ENCODE measurements around the gene POU3F2.

POU3F2 gene

GRCh38 chr6:98828941-98829411 lies 5.4 kb upstream of the POU3F2 start:
- Histone ChIP-seq H3K36me3 (ENCODE audit: control insufficient read depth, insufficient read depth, low read length) (no peaks in the 10 kb centered on the region), H3K9me3 (ENCODE audit: control insufficient read depth, low read length) (no peaks in the 10 kb centered on the region), H3K27me3 (ENCODE audit: control insufficient read depth, insufficient read depth, low read length) (peaks cover 30% of the 10 kb centered on the region), H3K9ac (no peak overlapping the region), H3K4me3 (ENCODE audit: low read depth, low read length) (no peak overlapping the region), H3K27ac (no peak overlapping the region), H3K4me2 (ENCODE audit: low read length) (no peak overlapping the region), H3K79me2 (no peaks in the 10 kb centered on the region), H2AFZ (no peak overlapping the region), H3K4me1 (no peaks in the 10 kb centered on the region)
- TF ChIP-seq, protein P1, sequence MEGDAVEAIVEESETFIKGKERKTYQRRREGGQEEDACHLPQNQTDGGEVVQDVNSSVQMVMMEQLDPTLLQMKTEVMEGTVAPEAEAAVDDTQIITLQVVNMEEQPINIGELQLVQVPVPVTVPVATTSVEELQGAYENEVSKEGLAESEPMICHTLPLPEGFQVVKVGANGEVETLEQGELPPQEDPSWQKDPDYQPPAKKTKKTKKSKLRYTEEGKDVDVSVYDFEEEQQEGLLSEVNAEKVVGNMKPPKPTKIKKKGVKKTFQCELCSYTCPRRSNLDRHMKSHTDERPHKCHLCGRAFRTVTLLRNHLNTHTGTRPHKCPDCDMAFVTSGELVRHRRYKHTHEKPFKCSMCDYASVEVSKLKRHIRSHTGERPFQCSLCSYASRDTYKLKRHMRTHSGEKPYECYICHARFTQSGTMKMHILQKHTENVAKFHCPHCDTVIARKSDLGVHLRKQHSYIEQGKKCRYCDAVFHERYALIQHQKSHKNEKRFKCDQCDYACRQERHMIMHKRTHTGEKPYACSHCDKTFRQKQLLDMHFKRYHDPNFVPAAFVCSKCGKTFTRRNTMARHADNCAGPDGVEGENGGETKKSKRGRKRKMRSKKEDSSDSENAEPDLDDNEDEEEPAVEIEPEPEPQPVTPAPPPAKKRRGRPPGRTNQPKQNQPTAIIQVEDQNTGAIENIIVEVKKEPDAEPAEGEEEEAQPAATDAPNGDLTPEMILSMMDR (IDR thresholded peaks at IDR 0.05), result no peak

GRCh38 chr6:98830146-98830545 lies 4.2 kb upstream of the POU3F2 start:
- Histone ChIP-seq H3K36me3 (ENCODE audit: control insufficient read depth, insufficient read depth, low read length) (no peaks in the 10 kb centered on the region), H3K4me2 (ENCODE audit: low read length) (no peak overlapping the region), H3K4me3 (ENCODE audit: low read depth, low read length) (no peak overlapping the region), H3K79me2 (no peaks in the 10 kb centered on the region), H3K9ac (no peak overlapping the region), H2AFZ (no peak overlapping the region), H3K27me3 (ENCODE audit: control insufficient read depth, insufficient read depth, low read length) (peaks cover 24% of the 10 kb centered on the region), H3K4me1 (no peaks in the 10 kb centered on the region), H3K9me3 (ENCODE audit: control insufficient read depth, low read length) (no peaks in the 10 kb centered on the region), H3K27ac (no peak overlapping the region)
- TF ChIP-seq, protein P1 (IDR thresholded peaks at IDR 0.05), result no peak

DNA sequence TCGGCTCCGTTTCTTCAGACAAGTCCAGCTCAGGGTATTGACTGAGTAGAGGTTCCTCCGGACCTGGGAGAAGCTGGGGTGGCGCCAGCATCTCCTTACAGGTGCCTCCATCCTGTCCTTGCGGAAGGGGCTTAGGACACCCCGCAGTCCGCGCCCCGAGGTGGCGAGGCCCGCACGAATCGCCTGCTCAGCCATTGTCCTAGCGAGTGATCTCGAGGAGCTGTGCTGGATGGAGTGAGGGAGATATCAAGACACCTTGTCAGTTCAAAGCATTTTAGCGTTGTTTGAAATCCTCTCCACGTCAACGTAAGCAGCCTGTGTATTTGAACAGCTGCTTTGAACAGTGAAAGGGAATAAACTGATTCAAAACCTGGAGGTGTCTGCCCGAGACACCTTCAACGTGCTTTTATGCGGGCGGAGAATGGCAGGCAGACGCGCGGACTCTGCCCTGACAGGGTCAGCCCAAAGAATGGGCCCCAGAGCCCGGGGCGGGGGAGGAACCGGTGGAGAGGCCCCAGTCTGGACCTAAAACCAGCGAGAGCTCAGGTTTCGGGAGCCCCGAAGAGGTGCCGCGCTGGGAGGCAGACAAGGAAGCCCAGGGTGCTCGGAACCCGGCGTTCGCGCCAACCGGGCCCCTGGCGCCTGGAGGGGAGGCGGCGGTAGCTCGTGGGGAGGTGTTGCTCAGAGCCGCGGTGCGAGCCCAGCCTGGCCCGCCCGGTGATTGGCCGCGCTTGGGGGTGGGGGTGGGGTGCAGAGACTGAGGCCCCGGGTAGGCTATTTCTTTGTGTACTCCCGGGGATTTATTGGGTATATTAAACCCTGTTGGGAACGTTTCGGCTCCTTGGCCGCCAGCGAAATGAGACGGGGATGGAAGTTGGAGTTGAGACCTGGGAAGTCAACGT lies 3.1 kb upstream of the POU3F2 start:
- no peaks in the 10 kb centered on the region for H3K9me3 ChIP-seq (ENCODE audit: control insufficient read depth, low read length)
- no peak overlapping the region for H3K27ac ChIP-seq
- H3K4me3 ChIP-seq (ENCODE audit: low read depth, low read length), result no peak overlapping the region
- H3K4me1 ChIP-seq, result peaks cover 2% of the 10 kb centered on the region
- no peaks in the 10 kb centered on the region for H3K36me3 ChIP-seq (ENCODE audit: control insufficient read depth, insufficient read depth, low read length)
- no peak overlapping the region for H3K4me2 ChIP-seq (ENCODE audit: low read length)
- H3K27me3 ChIP-seq (ENCODE audit: control insufficient read depth, insufficient read depth, low read length), result peaks cover 29% of the 10 kb centered on the region
- H3K9ac ChIP-seq, result no peak overlapping the region
- TF ChIP-seq, protein P1 (IDR thresholded peaks at IDR 0.05), result no peak
- H3K79me2 ChIP-seq, result no peaks in the 10 kb centered on the region
- H2AFZ ChIP-seq, result no peak overlapping the region

DNA sequence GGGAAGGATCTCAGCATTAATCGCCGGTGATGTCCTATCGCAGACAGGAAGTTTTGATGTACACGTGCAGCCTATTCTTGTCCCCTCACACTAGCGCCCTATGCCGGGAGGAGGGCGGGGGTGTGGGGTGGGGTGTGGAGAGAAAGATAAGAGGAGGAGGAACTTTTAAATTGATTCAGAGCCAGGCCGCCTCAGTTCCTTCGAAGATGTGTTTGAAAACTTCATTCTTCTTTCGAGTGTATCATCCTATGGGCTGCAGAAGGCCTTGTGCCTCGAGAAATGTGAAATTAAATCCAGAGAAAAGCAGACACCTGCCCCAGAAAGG lies 2.5 kb upstream of the POU3F2 start:
- H3K4me2 ChIP-seq (ENCODE audit: low read length), result peak overlapping the region; percentile 84
- no peaks in the 10 kb centered on the region for H3K79me2 ChIP-seq
- H2AFZ ChIP-seq, result no peak overlapping the region
- H3K9ac ChIP-seq, result no peak overlapping the region
- H3K4me1 ChIP-seq, result peaks cover 2% of the 10 kb centered on the region
- TF ChIP-seq, protein P1 (IDR thresholded peaks at IDR 0.05), result no peak
- peaks cover 30% of the 10 kb centered on the region for H3K27me3 ChIP-seq (ENCODE audit: control insufficient read depth, insufficient read depth, low read length)
- no peaks in the 10 kb centered on the region for H3K9me3 ChIP-seq (ENCODE audit: control insufficient read depth, low read length)
- H3K27ac ChIP-seq, result no peak overlapping the region
- no peaks in the 10 kb centered on the region for H3K36me3 ChIP-seq (ENCODE audit: control insufficient read depth, insufficient read depth, low read length)
- no peak overlapping the region for H3K4me3 ChIP-seq (ENCODE audit: low read depth, low read length)

Measured in parathyroid adenoma (tissue), 2 donors.